Measurements from ENCODE around the gene SHROOM3.

The SHROOM3 gene

DNA sequence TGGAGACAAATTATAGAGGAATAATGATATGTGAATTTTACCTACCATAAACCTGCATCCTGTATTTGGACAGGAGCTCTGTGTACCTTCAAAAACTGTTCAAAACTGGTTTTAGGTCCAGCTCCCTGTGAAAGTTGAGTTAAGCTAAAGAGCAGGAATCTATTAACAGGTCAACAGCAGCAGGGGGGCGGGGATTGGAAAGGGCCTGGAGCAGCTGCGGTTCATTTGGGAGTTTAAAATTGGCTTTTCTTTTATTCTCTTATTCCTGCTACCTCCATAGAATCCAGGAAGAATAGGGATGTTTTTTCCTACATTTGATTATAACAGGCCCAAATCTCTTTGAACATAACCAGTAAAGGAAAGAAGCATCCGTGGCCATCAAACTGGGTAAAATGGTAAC lies 23.8 kb downstream of the SHROOM3 start:
- TF ChIP-seq, protein P1, sequence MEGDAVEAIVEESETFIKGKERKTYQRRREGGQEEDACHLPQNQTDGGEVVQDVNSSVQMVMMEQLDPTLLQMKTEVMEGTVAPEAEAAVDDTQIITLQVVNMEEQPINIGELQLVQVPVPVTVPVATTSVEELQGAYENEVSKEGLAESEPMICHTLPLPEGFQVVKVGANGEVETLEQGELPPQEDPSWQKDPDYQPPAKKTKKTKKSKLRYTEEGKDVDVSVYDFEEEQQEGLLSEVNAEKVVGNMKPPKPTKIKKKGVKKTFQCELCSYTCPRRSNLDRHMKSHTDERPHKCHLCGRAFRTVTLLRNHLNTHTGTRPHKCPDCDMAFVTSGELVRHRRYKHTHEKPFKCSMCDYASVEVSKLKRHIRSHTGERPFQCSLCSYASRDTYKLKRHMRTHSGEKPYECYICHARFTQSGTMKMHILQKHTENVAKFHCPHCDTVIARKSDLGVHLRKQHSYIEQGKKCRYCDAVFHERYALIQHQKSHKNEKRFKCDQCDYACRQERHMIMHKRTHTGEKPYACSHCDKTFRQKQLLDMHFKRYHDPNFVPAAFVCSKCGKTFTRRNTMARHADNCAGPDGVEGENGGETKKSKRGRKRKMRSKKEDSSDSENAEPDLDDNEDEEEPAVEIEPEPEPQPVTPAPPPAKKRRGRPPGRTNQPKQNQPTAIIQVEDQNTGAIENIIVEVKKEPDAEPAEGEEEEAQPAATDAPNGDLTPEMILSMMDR (IDR thresholded peaks at IDR 0.05; ENCODE audit: extremely low read depth, missing control alignments) = no peak
- DNase-seq (ENCODE audit: low spot score) = no peak

DNA sequence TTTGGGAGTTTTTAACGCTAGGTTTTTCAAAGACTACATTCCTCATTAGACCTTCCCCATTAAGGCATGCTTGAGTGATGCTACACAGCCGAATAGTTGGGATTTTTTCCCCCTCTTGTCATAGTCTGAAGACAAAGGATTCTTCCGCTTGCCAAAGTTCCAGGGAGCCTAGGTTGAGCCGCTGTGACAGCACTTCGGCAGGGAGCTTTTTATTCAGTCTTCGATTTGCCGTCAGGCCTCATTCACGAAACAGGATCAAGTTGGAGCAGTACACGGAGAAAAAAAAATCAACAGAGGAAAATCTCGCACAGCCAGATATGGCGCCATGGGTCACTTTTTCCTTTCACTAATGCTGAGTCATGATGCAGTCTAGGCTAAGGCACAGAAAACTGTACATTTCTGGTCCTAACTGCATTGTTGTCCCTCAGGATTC lies 24.3 kb downstream of the SHROOM3 start:
- no peak for DNase-seq (ENCODE audit: low spot score)
- TF ChIP-seq, protein P1 (IDR thresholded peaks at IDR 0.05; ENCODE audit: extremely low read depth, missing control alignments) = no peak

DNA sequence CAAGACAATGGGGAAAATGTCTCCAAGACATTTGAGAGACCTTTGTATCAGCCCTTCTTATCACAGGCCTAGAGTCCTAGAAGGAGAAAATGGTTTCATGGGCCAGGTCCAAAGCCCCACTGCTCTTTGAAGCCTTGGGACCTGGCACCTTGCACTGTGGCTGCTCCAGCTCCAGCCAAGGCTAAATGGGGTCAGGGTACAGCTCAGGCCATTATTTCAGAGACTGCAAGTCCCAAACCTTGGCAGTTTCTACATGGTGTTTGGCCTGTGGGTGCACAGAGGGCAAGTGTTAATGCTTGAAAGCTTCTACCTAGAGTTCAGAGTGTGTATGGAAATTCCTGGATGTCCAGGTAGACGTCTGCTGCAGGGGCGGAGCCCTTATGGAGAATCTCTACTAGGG lies 28.5 kb downstream of the SHROOM3 start:
- TF ChIP-seq, protein P1 (IDR thresholded peaks at IDR 0.05; ENCODE audit: extremely low read depth, missing control alignments) = no peak
- no peak for DNase-seq (ENCODE audit: low spot score)

DNA sequence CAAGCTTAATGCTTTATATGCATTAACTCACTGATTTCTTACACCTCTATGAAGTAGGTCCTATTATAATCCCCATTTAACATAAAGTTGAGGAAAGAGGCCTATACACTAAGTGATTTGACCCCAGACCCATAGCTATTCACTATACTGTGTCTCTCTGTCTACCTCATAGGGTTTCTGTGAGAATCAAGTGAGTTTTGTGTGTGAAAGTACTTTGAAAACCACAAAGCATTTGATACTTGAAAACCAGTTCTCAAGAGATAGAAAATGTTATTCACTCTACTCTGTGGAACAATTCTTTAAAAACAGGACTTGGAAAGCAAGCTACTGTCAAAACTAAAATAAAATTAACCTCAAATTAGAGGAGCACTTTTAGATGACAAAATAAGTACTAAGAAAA lies 35.0 kb downstream of the SHROOM3 start:
- TF ChIP-seq, protein P1 (IDR thresholded peaks at IDR 0.05; ENCODE audit: extremely low read depth, missing control alignments) = no peak
- DNase-seq (ENCODE audit: low spot score) = no peak

DNA sequence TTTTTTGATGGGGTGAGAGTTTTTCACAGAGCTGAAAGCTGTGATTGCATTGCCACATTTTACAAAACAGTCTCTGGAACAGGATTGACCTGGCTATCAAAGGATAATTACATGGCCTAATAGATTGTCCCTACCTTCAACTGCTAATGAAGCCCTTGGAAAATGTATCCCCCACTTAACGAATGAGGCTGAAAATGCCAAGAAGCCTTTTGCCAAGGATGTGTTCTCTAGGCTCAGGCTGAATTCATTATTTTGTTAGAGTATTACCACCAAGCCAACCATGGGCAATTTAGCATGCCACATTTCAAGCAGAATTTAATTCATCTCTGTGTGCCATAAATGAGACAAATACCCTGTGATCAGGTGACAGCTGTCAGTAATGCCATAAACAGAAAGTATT lies 35.5 kb downstream of the SHROOM3 start:
- no peak for DNase-seq (ENCODE audit: low spot score)
- TF ChIP-seq, protein P1 (IDR thresholded peaks at IDR 0.05; ENCODE audit: extremely low read depth, missing control alignments) = no peak

DNA sequence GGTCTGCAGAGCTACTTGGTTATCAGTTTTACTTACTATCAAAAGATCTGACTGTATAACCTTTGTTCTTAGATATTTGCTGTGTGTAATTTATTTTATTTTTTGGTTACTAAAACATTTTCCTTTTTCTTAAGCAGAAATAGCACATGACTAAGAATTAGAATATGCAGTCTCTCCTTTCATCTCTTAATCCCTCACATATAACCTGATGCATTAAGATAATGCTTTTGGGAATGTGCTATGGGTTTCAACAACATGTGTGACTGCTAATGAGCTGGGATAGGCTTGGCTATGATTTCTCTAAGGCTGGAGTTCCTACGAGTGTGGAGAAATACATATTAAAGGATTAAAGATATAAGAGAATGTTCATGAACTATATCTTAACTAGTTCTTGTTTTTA lies 41.5 kb downstream of the SHROOM3 start:
- TF ChIP-seq, protein P1 (IDR thresholded peaks at IDR 0.05; ENCODE audit: extremely low read depth, missing control alignments) = no peak
- DNase-seq (ENCODE audit: low spot score) = no peak

DNA sequence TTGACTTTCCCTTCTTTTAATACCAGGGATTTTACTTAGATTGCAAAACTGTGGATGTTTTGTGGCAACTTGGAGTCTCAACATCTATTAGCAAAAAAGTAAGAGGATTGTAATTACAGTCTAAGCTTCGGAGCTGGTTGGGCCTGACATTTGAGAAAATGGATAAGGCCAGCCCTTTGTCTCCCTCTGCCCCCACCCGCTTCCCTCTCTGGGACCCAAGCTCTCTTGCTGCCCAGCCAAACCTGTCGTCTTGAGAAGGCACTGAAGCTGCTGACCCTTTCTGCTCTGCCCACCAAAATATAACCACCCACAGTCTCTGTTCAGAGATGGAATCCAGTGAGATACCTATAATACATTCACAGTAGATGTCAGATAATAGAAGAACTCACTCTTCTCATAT lies 49.6 kb downstream of the SHROOM3 start:
- no peak for DNase-seq (ENCODE audit: low spot score)
- TF ChIP-seq, protein P1 (IDR thresholded peaks at IDR 0.05; ENCODE audit: extremely low read depth, missing control alignments) = no peak
